ENCODE data around the gene EXOC2. TPM values are rescaled to one million over a fixed set of nuclear protein-coding genes. Genes with fewer than 3 reads are reported as not detected.

Gene EXOC2
- total RNA-seq, 1 donor from 2014 or later: 11.3 TPM

DNA sequence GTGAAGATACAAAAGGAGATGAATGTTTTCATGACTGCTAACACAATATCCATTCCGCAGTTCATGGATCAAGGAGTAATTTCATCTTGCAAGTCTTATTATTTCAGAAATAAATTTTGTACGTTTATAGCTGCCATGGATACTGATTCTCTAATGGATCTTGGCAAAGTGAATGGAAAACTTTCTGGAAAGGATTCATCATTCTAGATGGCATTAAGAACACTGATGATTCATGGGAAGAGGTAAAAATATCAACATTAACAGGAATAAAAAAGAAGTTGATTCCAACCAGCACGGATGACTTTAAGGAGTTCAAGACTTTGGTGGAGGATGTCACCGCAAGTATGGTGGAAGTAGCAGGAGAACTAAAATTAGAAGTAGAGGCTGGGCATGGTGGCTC, 38.8 kb downstream of the EXOC2 start:
- intact Hi-C loops (cut with DNase I): no loop called here
- DNase-seq: no peak
- ATAC-seq (ENCODE audit: poor library complexity): no peak

DNA sequence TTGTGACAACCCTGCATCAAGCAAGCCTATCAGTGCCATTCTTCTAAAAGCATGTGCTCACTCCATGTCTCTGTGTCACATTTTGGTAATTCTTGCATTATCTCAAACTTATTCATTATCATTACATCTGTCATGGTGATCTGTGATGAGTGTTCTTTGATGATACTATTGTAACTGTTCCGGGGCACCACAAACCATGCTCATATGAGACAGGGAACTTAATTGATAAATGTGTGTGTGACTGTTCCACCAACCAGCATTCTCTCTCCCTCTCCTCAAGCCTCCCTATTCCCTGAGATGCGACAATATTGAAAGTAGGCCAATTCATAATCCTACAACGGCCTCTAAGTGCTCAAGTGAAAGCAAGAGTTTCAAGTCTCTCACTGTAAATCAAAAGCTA, 40.1 kb downstream of the EXOC2 start:
- intact Hi-C loops (cut with DNase I): no loop called here
- no peak for ATAC-seq (ENCODE audit: poor library complexity)

DNA sequence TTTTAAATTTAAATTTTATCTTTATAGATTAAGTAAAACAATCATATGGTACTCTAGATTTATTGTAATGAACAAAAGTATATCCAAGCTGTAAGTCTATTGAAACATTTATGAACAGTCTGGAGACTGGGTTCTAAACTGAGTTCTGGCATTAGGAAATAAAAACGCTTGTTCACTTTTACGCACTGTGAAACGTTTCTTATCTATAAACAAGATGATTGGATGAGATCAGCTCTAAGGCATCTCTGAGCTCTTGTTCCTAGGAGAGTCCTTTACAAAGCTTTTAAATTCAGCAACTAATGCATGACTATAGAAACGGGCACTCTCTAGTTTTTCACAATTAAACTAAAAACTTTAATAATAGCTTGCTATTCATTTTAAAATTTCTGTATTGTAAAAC, 42.8 kb downstream of the EXOC2 start:
- no peak for DNase-seq
- intact Hi-C loops (cut with DNase I): no loop called here
- ATAC-seq (ENCODE audit: poor library complexity): no peak

More for the DNA sequence above, 40.1 kb downstream of the EXOC2 start:
- DNase-seq: no peak

DNA sequence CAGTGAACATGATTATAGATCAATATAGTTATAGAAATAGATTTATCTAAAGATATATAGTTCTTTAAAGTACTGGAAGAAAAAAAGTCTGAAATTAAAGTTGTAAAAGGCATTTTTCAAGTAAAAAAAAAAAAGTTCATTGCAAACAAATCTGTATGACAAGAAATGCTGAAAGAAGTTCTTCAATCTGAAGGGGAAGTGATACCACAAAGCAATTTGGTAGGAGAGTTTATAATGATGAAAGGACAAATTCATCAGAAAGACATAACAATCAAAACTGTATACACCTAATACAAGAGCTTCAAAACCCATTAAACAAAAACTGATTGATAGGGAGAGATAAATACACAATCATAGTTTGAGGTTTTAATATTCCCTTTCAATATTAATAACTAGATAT, 50.1 kb downstream of the EXOC2 start:
- DNase-seq: no peak
- ATAC-seq (ENCODE audit: poor library complexity): no peak
- intact Hi-C loops (cut with DNase I): no loop called here

DNA sequence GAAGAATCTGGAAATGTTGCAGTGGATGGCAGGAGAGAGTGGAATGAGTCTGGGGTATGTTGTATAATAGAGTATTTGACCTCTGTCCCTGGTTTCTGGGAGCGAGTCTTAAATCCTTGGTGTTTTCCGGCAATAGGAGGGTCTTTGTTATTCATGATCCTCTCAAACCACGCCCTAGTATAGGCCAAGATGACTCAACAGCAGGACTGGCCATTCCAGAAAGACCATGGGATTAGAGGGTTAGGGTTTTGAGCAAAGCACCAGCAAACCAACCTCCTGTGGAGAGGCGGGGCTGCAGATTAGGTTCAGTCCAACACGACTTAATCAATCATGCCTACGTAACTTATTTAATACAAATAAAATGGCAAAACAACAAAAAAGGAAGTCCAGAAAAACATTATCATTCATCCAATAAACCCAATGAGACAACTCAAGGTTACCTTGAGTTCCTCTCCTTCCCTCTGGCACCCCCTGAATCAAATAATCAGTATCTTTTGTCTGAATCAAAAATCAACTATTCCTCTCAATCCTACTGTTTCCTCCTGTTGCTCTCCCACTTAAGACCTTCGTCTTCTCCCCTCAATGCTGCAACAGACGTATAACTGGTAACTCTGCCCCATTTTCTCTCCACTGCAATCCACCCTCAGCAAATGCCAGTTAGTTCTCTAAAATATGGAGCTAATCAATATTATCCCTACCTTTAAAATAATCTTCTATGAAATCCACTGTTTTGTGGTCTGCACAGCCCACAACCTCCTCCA, 51.5 kb downstream of the EXOC2 start:
- intact Hi-C loops (cut with DNase I): no loop called here
- no peak for ATAC-seq (ENCODE audit: poor library complexity)
- DNase-seq: no peak

DNA sequence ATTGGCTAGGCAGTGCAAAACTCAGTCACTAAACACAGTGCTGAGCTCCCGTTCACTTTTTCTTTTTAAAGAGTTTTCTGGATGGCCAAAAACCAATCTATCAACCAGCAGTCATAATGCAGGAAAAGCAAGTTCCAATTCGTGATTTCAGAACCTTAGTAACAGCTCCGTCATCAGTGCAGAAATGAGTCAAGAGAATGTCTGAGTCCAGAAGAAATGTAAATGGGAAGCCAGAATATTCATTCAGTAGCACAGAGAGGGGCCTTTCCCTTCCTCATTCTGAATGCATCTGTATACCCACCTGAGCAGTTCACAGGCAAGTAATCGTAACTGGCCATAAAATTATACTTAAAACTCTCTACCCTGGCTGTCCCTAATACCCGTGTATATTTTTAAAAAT, 56.5 kb downstream of the EXOC2 start:
- DNase-seq: no peak
- intact Hi-C loops (cut with DNase I): no loop called here

DNA sequence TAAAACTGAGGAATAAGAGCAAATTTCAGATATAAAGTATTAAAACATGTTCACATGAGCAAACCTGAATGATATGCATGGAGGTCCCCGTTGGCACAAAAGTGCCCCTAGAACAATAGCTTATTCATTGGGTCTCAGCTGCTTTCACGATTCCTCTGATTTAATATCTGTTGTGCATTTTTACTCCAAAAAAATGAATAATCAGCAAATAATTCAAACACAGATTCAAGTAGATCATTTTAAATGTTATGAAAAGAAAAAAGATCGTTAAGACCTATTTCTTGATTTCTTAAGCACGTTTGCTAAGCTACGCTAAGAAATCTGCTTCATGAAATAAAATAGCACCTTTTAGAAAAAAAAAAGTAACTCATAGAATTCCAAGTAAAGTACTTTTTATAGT, 57.7 kb downstream of the EXOC2 start:
- intact Hi-C loops (cut with DNase I): no loop called here
- ATAC-seq (ENCODE audit: poor library complexity) (no peak), DNase-seq (no peak)

More for the DNA sequence above, 56.5 kb downstream of the EXOC2 start:
- ATAC-seq (ENCODE audit: poor library complexity): no peak

DNA sequence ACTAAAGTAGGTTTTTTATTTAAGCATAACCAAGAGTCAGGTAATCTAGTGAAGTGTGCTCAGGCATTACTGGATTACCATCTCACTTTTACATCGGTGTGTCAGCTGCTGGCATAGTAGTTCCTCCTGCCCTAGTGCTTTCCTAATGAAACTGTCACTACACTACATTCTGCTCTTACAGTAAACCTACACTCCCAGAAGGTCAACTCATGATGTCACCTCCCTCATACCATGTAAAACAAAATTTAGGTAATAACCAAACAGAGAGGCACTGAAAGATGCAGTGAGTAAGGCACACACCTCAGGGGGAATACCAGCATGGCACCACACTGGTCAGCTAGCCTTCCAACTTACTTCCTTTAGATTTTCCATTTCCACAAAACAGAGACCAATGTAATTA, 59.3 kb downstream of the EXOC2 start:
- no peak for ATAC-seq (ENCODE audit: poor library complexity)
- no peak for DNase-seq
- intact Hi-C loops (cut with DNase I): no loop called here

DNA sequence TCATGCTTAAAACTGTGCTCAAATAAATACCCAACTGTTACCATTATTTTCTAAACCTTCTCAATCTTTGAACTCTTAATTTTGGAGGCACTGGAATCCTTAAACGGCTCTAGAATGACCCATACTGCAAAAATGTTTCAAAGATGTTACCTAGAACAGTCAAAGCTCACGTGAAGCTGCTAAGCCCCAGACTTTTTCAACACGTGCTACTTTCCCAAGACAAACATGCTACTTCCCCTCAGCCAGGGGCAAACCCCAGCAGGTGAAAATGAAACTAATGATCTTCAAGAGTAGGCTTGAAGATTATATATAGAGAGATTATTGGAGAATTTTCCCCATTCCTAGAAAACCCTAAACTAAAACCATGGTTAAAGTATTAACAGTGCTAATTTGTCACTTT, 64.2 kb downstream of the EXOC2 start:
- DNase-seq (no peak), ATAC-seq (ENCODE audit: poor library complexity) (no peak)
- intact Hi-C loops (cut with DNase I): no loop called here

DNA sequence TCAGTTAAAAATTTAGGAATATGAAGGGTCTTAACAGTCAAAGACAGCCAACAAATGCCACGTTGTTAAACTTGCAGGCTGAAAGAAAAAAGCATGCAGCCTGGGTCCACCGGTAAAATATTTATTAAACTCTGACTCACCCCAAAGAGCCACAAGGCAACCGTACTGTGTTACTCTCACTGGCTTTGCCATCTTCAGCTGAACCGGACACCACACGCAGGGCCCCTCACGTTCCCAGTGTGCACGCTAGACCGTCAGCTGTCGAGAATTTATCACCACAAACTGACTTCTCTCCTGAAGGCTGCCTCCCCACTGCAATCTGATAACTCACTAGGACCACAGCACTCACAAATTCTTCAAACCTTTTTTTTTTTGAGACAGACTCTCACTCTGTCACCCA, 66.7 kb downstream of the EXOC2 start:
- intact Hi-C loops (cut with DNase I): no loop called here
- DNase-seq (no peak), ATAC-seq (ENCODE audit: poor library complexity) (no peak)

DNA sequence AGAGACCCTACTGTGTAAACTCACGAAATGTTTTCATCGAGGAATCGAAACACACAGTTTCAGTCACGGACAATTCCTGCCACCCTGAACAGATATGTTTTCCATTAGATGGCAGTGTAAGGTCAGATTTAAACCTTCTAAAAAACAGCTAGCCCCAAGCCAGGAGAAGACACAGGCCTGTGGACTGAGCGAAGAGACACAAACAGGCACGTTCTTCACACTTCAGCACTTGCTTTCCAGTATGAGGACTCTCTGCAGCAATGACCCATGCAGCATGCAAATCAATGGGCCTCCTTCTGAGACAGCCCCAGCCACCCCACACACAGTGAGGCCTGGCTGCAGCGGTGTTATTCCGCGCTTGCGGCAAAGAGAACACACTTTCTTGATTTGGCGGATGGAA, 68.0 kb downstream of the EXOC2 start:
- intact Hi-C loops (cut with DNase I): no loop called here
- ATAC-seq (ENCODE audit: poor library complexity) (peak; percentile 81), DNase-seq (no peak)

DNA sequence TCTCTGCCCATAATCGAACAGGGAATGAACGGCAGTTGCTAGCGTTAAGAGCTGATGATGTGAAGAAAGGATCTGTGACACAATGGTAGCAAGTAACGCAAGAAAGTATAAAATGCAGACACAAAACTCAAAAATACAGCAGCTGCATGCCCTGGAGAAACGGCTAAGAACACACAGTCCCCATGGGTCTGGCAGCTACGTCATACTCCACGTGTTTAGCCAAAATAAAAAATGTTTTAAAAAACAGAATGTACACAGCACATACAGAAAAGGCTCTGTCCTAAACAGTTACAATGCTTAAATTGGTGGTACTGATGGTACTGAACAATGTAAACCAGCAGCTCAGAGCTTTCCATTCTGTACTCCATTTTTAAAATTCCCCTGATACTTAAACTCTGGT, 70.5 kb downstream of the EXOC2 start:
- ATAC-seq (ENCODE audit: poor library complexity) (no peak), DNase-seq (no peak)
- intact Hi-C loops (cut with DNase I): no loop called here

DNA sequence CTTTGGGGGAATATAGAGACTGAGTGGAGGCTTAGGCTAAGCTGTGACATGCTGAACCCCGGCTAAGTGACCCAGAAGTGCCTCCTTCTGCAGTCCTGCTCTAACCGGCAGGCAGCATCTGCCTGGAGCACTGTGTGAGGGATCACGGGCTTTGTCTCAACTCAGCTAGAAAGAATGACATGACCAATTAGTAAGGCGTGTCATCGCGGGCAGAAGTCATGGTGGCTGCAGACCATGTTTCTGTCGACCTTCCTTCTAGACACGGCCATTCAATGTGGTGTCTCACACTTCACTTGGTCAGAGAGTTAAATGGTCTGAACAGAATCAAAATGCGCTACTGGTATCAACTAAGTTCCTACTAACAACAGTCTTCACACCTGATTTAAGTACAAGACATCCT, 71.0 kb downstream of the EXOC2 start:
- no peak for DNase-seq
- intact Hi-C loops (cut with DNase I): no loop called here
- no peak for ATAC-seq (ENCODE audit: poor library complexity)

DNA sequence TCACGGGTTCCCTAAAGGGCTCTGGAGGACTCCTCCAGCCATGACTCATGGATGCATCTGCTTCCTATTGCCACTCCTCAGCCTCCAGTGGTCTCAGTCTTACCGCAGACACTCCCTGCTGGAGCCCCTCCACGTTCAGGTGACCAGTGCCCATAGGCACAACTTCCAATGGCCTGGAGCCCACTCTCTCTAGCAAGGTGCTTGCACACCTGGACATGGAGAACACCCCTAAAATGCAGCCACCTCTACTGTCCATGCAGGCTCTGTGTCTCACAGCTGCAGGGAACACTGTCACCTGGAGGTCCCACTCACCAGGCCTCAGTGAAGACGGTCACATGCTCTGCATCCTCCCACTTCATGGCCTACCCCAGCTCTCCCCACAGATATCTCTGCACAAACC, 72.0 kb downstream of the EXOC2 start:
- ATAC-seq (ENCODE audit: poor library complexity) (no peak), DNase-seq (no peak)
- intact Hi-C loops (cut with DNase I): no loop called here

DNA sequence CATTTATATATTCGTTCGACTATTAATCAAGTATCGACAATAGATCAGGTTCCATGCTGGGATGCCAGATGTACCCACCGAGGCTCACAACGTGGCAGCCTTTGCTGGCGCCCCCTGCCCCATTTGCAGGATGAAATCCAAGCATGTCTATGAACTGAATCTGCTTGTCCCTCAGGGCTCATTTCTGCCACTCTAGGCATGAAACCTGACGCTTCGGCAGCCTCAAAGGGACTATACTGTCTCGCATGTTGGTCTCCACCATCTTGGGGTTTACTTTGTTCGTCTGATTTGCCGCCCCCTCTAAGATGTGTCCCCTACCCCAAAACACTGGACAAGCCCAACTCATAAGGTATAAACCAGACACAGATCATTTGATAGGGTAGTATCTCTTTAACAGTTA, 72.8 kb downstream of the EXOC2 start:
- DNase-seq: no peak
- intact Hi-C loops (cut with DNase I): no loop called here
- no peak for ATAC-seq (ENCODE audit: poor library complexity)

DNA sequence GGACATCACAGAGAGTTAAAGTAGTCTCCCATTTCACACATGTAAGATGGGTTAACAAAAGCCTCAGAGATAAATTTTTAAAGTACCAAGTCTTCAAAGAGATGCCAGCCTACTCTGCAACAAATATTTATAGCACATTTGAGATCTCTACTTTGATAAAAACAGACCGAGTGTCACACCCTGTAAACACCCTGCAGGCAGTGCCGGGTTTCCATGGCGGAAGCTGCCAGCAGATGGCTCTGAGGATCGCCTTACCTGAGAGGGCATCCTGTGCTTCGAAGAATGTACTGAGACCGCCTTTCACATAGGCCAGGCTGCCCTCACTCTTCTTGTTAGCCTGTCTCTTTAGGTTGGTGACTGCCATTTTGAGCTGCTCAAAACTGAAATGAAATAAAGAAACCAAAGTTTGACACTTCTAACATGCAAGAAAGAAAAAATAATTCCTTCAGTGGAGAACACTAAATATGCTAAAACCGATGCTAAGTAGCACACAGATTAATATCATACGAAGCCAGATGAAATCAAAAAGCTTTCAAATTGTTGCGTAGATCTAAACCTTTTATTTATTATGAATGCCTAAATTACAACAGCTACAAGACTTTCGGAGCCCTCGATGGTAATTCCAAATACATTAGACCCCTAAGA, 75.4 kb downstream of the EXOC2 start:
- intact Hi-C loops (cut with DNase I): no loop called here
- no peak for ATAC-seq (ENCODE audit: poor library complexity)
- DNase-seq: no peak

DNA sequence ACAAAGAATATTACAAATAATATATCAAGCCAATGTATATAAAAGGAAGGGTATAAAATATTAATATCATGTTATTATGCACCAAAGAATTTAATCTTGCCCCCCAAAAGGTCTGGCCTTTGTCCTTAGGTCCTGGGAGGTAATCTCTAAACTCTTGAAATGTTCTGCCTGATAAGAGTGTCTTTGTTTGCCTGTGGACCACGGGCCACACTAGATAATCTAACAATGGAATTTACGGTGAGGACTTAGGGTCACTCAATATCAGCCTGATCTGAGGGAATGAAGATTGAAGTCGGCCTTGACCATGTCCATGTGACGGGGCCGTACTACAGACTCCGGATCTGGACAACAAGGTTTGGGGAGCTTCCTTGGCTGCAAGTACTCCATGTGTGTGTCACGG, 79.0 kb downstream of the EXOC2 start:
- no peak for ATAC-seq (ENCODE audit: poor library complexity)
- DNase-seq: no peak
- intact Hi-C loops (cut with DNase I): no loop called here

DNA sequence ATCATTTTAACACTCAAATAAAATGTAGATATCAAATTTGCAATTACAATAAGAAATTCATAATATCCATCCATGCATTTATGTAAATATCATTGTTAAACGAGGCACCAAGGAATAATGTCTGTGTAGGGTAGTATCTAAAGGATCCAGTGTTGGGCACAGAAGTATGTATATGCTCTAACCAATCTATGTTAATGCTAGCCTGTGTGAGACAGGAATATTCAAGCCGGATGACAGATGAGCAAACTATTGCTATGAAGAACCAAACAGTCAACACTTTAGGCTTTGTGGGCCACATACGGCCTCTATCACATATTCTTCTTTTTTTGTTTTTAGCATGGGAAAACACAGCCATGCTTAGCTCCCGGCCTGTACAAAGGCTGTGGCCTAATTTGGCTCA, 81.0 kb downstream of the EXOC2 start:
- intact Hi-C loops (cut with DNase I): no loop called here
- DNase-seq: no peak

DNA sequence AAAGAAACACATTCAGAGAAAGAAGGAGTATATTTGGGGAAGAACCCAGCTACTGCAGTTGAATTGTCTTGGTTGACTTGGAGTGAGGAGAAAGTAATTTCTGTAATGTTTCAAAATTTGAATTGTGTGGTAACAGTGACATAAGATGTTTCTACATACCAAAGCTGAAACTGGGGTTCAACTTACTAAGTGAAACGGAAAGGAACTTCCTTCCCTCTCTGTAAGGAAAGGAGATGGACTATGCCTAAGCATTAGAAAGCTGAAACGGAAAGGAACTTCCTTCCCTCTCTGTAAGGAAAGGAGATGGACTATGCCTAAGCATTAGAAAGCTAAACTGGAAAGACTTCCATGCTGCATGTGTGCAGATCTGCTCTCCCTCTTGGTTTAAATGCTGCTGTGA, 82.1 kb downstream of the EXOC2 start:
- peak; percentile 43 for ATAC-seq (ENCODE audit: poor library complexity)

More for the DNA sequence above, 81.0 kb downstream of the EXOC2 start:
- ATAC-seq (ENCODE audit: poor library complexity): no peak

DNA sequence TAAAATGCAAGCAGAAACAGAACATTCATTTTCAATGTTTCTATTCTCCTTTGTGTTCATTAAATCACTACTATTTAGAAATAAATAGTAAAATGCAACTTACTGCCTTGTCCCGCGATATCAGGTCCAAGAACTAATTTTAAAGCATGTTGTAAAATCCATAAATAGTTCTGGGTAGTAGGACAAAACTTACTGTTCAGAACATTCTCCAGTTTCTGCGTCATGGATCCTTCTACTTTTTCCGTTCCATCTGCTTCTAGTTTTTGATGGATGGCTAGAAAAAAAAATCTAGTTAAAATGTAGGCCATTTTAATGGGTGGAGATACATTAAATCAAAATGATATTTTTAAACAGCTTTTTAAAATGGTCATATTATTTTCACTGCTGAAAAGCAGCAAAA, 83.0 kb downstream of the EXOC2 start:
- no peak for DNase-seq
- no peak for ATAC-seq (ENCODE audit: poor library complexity)
- intact Hi-C loops (cut with DNase I): no loop called here

More for the DNA sequence above, 82.1 kb downstream of the EXOC2 start:
- no peak for DNase-seq
- intact Hi-C loops (cut with DNase I): no loop called here

All from Right ventricle myocardium superior (tissue), 1 donor.